Measurements from ENCODE around the gene PCDH1.

PCDH1 gene

GRCh38 chr5:141856037-141856790, 22.0 kb downstream of the PCDH1 start:
- no peaks in the 10 kb centered on the region for H3K9me3 Mint-ChIP-seq

DNA sequence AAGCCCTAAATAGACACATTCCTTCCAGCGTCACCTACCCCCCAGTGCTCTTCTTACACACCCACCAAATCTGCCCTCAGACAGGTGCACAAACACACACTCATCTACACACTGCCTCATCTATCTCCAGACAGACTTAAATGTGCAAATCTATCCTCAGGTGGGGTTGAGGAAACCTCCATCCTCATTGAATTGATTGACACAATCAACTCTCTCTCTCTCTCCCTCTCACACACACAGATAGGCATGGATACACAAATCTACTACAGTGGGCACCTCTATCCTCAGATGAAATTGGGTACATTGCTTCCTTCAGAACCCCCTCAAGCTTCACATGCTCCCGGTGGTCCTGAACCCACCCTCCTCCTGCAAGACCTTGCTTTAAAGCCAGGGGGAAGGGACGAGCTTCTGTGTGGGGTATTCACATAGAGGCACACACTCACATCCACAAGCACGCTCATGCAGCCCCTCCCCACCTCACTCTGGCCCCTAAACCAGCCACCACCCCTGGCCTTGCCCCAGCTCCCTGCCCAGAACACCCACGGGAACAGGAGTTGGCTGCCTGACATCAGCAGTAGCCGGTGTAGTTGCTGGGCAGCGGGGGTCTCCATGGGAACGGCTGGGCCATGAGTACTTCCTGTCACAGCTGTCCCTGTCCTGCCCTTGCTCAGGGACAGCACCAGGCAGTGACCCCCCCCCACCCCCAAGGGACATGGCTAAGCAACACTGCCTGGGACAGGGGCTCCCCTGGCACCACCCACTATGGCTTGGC, 22.8 kb downstream of the PCDH1 start:
- Mint-ChIP-seq H3K27ac (no peak overlapping the region), H3K4me3 (no peak overlapping the region), H3K27me3 (peaks cover 23% of the 10 kb centered on the region), H3K4me1 (no peaks in the 10 kb centered on the region), H3K9me3 (no peaks in the 10 kb centered on the region), H3K36me3 (no peaks in the 10 kb centered on the region)
- no peak for ATAC-seq

More at GRCh38 chr5:141856037-141856790, 22.0 kb downstream of the PCDH1 start:
- Mint-ChIP-seq H3K27me3 (peaks cover 28% of the 10 kb centered on the region), H3K4me1 (no peaks in the 10 kb centered on the region), H3K36me3 (no peaks in the 10 kb centered on the region), H3K27ac (no peak overlapping the region), H3K4me3 (no peak overlapping the region)
- no peak for ATAC-seq

- no peaks in the 10 kb centered on the region for H3K36me3 Mint-ChIP-seq
- no peak overlapping the region for H3K4me3 Mint-ChIP-seq
- no peak for ATAC-seq
- no peak overlapping the region for H3K27ac Mint-ChIP-seq
- peaks cover 14% of the 10 kb centered on the region for H3K27me3 Mint-ChIP-seq
- peaks cover 2% of the 10 kb centered on the region for H3K4me1 Mint-ChIP-seq
- H3K9me3 Mint-ChIP-seq, result no peaks in the 10 kb centered on the region
Observed at GRCh38 chr5:141853895-141854626, 24.1 kb downstream of the PCDH1 start.

DNA sequence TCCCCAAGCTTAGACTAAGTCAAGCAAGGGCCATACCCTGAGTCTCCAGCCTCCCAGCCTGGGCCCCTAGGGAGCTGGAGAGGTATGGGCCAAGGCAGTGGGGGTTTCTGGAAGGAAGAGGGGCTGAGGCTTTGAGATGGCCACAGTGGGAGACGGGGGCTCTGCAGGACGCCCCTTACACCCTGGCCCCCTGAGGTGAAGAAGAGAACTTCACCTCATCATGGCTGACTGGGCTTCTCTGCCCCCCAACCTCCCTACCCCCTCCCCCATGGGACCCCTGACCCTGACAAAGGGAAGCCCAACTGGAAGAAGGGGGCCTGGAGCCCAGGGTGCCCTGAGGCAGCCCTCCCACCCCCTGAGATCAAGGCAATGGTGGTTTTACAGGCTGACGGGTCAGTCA, 25.8 kb downstream of the PCDH1 start:
- no peak for ATAC-seq

DNA sequence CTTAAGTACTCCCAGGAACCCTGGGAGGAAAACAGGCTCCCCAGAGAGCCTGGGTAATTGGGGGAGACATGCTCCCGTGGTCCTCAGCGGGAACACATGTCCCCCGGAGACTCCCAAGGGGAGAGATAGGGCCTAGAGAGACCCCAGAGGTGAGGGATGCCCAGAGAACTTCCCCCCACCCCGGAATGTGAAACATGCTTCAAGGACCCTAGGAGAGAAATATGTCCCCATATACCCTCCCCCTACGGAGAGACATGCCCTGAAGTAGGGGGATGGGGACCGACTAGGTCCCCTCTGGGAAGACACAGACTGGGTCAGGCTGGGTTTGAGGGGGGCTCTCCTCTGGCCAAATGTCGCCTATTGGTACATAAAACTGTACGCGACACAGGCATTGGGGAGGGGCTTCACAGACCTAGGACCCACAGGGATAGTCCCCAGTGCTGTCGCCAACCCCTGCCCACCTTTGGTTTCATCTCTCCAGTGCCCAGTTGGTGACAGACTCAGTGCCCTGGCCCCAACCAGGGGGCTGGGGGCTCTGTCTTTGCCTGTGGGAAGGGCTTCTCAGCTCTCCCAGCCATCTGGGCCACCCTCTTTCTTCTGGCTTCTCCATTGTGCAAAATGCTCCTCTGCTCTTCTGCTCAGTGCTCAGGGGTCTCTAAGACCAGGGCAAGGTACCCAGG, 26.9 kb downstream of the PCDH1 start:
- Mint-ChIP-seq H3K36me3 (no peaks in the 10 kb centered on the region), H3K4me3 (no peak overlapping the region), H3K9me3 (no peaks in the 10 kb centered on the region), H3K27me3 (peaks cover 11% of the 10 kb centered on the region), H3K4me1 (peaks cover 10% of the 10 kb centered on the region), H3K27ac (no peak overlapping the region)
- no peak for ATAC-seq

More for the DNA sequence above, 25.8 kb downstream of the PCDH1 start:
- Mint-ChIP-seq H3K36me3 (no peaks in the 10 kb centered on the region), H3K4me1 (peaks cover 10% of the 10 kb centered on the region), H3K27me3 (peaks cover 19% of the 10 kb centered on the region), H3K27ac (no peak overlapping the region), H3K4me3 (no peak overlapping the region), H3K9me3 (no peaks in the 10 kb centered on the region)

DNA sequence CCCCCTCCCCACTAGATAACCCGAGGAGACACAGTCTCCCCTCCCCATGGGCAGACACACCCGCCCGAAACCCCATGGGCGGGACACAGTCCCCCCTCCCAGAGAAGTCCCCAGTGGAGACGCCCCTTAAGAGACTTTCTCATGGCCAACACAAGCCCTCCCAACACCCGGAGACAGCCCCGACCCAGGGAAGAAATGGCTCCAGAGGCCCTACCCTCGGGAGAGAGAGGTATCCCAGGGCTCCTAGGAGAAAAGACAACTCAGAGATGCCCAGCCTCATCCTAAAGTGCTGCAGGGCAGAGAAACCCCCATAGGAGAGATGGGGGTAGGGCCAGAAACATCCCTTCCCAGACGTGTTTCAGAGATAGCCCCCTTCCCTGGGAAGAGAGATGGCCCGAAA, 27.4 kb downstream of the PCDH1 start:
- H3K4me1 Mint-ChIP-seq, result peaks cover 14% of the 10 kb centered on the region
- H3K27me3 Mint-ChIP-seq, result peaks cover 17% of the 10 kb centered on the region
- H3K36me3 Mint-ChIP-seq, result no peaks in the 10 kb centered on the region
- ATAC-seq, result no peak
- peak overlapping the region; percentile 48 for H3K4me3 Mint-ChIP-seq
- no peak overlapping the region for H3K27ac Mint-ChIP-seq
- no peaks in the 10 kb centered on the region for H3K9me3 Mint-ChIP-seq

DNA sequence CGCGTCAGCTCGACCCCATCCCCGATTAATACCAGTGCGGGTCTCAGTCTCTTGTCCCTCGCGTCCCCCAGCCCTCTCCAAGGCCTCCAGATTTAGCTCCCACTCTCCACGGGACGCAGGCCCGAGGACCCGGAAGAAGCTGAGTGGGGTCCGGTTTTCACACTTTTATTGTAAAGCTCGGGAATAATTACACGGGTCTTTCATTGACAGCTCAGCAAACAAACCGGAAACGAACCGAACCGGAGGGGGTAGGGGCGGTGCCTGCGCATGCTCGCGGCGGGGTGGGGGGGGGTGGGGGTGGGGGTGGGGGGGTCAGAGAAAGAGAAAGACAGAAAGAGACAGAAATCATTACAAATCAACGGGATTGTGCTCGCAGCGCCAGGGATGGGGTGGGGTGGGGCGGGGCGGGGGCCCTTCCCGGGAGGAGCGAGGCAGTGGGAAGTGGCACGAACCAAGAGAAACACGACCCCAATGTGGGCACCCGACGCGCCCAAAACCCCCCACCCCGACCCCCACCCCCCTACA, 27.9 kb downstream of the PCDH1 start:
- Mint-ChIP-seq H3K4me3 (peak overlapping the region; percentile 84), H3K4me1 (peaks cover 15% of the 10 kb centered on the region), H3K27ac (no peak overlapping the region), H3K9me3 (no peaks in the 10 kb centered on the region), H3K36me3 (no peaks in the 10 kb centered on the region), H3K27me3 (peaks cover 21% of the 10 kb centered on the region)
- peak; percentile 17 for ATAC-seq

GRCh38 chr5:141849415-141850243, 28.6 kb downstream of the PCDH1 start:
- peak overlapping the region; percentile 84 for H3K4me3 Mint-ChIP-seq
- peaks cover 15% of the 10 kb centered on the region for H3K4me1 Mint-ChIP-seq
- no peaks in the 10 kb centered on the region for H3K9me3 Mint-ChIP-seq
- peak; percentile 67 for ATAC-seq
- peaks cover 28% of the 10 kb centered on the region for H3K27me3 Mint-ChIP-seq
- H3K27ac Mint-ChIP-seq, result peak overlapping the region; percentile 64
- no peaks in the 10 kb centered on the region for H3K36me3 Mint-ChIP-seq

DNA sequence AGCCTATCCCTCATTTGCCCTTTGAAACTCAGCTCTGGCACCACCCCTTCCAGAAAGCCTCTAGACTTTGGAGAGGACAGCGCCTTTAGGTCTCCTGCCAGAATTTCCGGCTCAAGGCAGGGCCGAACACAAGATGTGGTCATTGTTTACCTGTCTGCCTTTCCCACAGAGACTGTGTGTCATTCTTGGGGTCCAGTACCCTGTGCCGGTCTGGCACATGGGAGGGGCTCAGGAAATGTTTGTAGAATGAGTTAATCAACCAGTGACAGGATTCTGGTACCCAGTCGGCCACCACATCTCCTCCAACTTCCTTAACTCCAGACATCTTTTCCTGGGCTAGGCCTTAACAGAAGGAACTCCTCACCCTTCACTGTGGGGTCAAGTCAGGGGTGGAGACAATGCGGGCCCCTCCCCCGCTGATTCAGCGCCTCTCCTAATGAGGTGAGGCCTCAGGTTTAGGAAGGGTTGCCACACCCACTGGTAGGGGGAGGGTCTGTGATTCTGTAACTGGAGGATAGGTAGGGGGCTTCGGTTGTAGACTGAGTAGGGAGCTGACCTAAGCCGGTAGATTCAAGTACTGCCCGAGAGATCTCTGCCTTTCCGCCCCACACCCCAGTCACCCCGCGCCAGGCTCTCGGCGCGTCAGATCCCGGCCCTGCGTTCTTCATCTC, 29.3 kb downstream of the PCDH1 start:
- peak; percentile 2 for ATAC-seq
- H3K9me3 Mint-ChIP-seq, result no peaks in the 10 kb centered on the region
- H3K4me3 Mint-ChIP-seq, result peak overlapping the region; percentile 84
- H3K4me1 Mint-ChIP-seq, result peaks cover 15% of the 10 kb centered on the region
- H3K27ac Mint-ChIP-seq, result peak overlapping the region; percentile 64
- H3K36me3 Mint-ChIP-seq, result no peaks in the 10 kb centered on the region
- H3K27me3 Mint-ChIP-seq, result peaks cover 36% of the 10 kb centered on the region

GRCh38 chr5:141846031-141846430, 32.2 kb downstream of the PCDH1 start:
- Mint-ChIP-seq H3K4me3 (no peak overlapping the region), H3K27ac (no peak overlapping the region), H3K36me3 (no peaks in the 10 kb centered on the region), H3K27me3 (peaks cover 63% of the 10 kb centered on the region), H3K4me1 (peaks cover 15% of the 10 kb centered on the region), H3K9me3 (no peaks in the 10 kb centered on the region)
- no peak for ATAC-seq

DNA sequence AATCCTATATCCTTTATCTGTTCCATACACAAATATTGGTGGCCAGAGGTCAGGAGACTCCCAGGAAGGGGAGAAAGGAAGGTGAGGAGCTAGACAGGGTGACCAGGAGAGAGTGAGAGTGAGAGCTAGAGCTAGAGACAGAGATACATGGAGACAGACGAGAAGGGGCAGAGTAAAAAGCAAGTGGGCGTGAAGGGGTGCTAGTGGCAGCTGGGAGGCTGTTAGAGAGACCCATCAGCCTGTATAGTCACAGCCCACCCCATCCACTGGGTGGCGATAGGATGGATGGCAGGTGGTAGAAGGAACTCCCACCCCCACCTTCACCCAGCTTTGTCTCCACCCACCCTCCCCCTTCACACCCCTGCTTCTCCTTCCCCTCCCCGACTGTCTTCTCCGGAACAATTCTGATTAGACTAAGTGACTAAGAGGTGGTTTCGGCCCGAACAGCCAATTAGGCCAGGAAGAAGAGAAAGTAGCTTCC, 32.8 kb downstream of the PCDH1 start:
- H3K4me1 Mint-ChIP-seq, result peaks cover 15% of the 10 kb centered on the region
- H3K9me3 Mint-ChIP-seq, result no peaks in the 10 kb centered on the region
- no peak overlapping the region for H3K27ac Mint-ChIP-seq
- ATAC-seq, result no peak
- no peaks in the 10 kb centered on the region for H3K36me3 Mint-ChIP-seq
- peaks cover 66% of the 10 kb centered on the region for H3K27me3 Mint-ChIP-seq
- H3K4me3 Mint-ChIP-seq, result no peak overlapping the region

DNA sequence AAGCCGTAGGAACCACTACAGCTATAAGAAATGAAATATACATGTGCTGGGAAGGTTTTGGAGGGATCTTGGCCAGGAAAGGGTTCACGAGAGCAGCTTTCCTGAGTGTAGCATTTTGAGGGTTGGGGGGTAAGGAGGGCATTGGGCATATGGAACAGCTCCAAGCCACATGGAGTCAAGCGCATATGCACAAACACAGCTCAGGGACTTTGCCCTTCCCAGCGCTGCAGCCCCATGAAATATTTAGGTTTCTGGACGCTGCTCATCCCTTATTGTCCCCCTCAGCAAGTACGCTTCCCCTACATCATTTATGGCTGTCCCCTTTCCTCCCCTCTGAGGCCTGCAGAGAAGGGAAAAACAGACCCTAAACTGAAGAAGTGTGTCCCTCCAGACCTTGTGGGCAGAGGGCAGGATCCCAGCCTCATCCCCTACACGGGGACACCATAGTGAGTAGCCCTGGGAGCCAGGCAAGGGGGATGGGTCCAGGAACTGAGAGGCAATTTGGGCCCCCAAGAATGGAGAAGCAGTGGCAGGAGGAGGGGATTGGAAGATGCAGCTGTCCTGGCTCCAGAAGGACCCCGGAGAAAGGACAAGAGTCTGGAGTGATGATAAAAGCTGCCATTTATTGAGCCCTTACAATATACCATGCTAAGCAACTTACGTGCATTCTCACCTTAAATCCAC, 33.7 kb downstream of the PCDH1 start:
- Mint-ChIP-seq H3K4me1 (peaks cover 15% of the 10 kb centered on the region), H3K27ac (no peak overlapping the region), H3K9me3 (no peaks in the 10 kb centered on the region), H3K36me3 (no peaks in the 10 kb centered on the region), H3K27me3 (peaks cover 66% of the 10 kb centered on the region), H3K4me3 (no peak overlapping the region)
- ATAC-seq, result no peak
